Measurements from ENCODE around the gene SNX30.

The SNX30 gene

GRCh38 chr9:112894699-112895098 lies 144.1 kb downstream of the SNX30 start:
- Histone ChIP-seq H3K36me3 (ENCODE audit: control insufficient read depth, insufficient read depth, low read length) (no peaks in the 10 kb centered on the region), H3K4me3 (ENCODE audit: low read depth, low read length) (no peak overlapping the region), H3K9me3 (ENCODE audit: control insufficient read depth, low read length) (no peaks in the 10 kb centered on the region), H3K79me2 (no peaks in the 10 kb centered on the region), H3K27me3 (ENCODE audit: control insufficient read depth, insufficient read depth, low read length) (no peaks in the 10 kb centered on the region), H2AFZ (no peak overlapping the region), H3K27ac (no peak overlapping the region), H3K9ac (no peak overlapping the region), H3K4me1 (no peaks in the 10 kb centered on the region), H3K4me2 (ENCODE audit: low read length) (no peak overlapping the region)
- no peak for TF ChIP-seq CTCF (IDR thresholded peaks at IDR 0.05)

- no peaks in the 10 kb centered on the region for H3K9me3 ChIP-seq (ENCODE audit: control insufficient read depth, low read length)
- TF ChIP-seq CTCF (IDR thresholded peaks at IDR 0.05) = no peak
- no peak overlapping the region for H3K4me2 ChIP-seq (ENCODE audit: low read length)
- H3K27me3 ChIP-seq (ENCODE audit: control insufficient read depth, insufficient read depth, low read length) = no peaks in the 10 kb centered on the region
- H3K9ac ChIP-seq = no peak overlapping the region
- H3K4me1 ChIP-seq = no peaks in the 10 kb centered on the region
- no peaks in the 10 kb centered on the region for H3K79me2 ChIP-seq
- no peaks in the 10 kb centered on the region for H3K36me3 ChIP-seq (ENCODE audit: control insufficient read depth, insufficient read depth, low read length)
- H3K27ac ChIP-seq = no peak overlapping the region
- H2AFZ ChIP-seq = no peak overlapping the region
- no peak overlapping the region for H3K4me3 ChIP-seq (ENCODE audit: low read depth, low read length)
These were observed 145.6 kb downstream of the SNX30 start for GRCh38 chr9:112896131-112896530.

GRCh38 chr9:112898872-112899311 lies 148.3 kb downstream of the SNX30 start:
- H3K9me3 ChIP-seq (ENCODE audit: control insufficient read depth, low read length) = no peaks in the 10 kb centered on the region
- no peak for TF ChIP-seq CTCF (IDR thresholded peaks at IDR 0.05)
- H3K79me2 ChIP-seq = no peaks in the 10 kb centered on the region
- H2AFZ ChIP-seq = no peak overlapping the region
- H3K4me3 ChIP-seq (ENCODE audit: low read depth, low read length) = no peak overlapping the region
- H3K27ac ChIP-seq = no peak overlapping the region
- H3K4me2 ChIP-seq (ENCODE audit: low read length) = no peak overlapping the region
- no peaks in the 10 kb centered on the region for H3K4me1 ChIP-seq
- no peaks in the 10 kb centered on the region for H3K27me3 ChIP-seq (ENCODE audit: control insufficient read depth, insufficient read depth, low read length)
- no peak overlapping the region for H3K9ac ChIP-seq
- H3K36me3 ChIP-seq (ENCODE audit: control insufficient read depth, insufficient read depth, low read length) = no peaks in the 10 kb centered on the region

GRCh38 chr9:112900488-112900887 lies 149.9 kb downstream of the SNX30 start:
- Histone ChIP-seq H2AFZ (no peak overlapping the region), H3K4me2 (ENCODE audit: low read length) (no peak overlapping the region), H3K9me3 (ENCODE audit: control insufficient read depth, low read length) (no peaks in the 10 kb centered on the region), H3K9ac (no peak overlapping the region), H3K79me2 (no peaks in the 10 kb centered on the region), H3K4me3 (ENCODE audit: low read depth, low read length) (no peak overlapping the region), H3K27ac (no peak overlapping the region), H3K36me3 (ENCODE audit: control insufficient read depth, insufficient read depth, low read length) (no peaks in the 10 kb centered on the region), H3K27me3 (ENCODE audit: control insufficient read depth, insufficient read depth, low read length) (no peaks in the 10 kb centered on the region), H3K4me1 (no peaks in the 10 kb centered on the region)
- TF ChIP-seq CTCF (IDR thresholded peaks at IDR 0.05) = no peak

- no peak overlapping the region for H3K4me2 ChIP-seq (ENCODE audit: low read length)
- no peaks in the 10 kb centered on the region for H3K4me1 ChIP-seq
- no peak overlapping the region for H3K9ac ChIP-seq
- no peak overlapping the region for H3K27ac ChIP-seq
- H3K4me3 ChIP-seq (ENCODE audit: low read depth, low read length) = no peak overlapping the region
- H3K27me3 ChIP-seq (ENCODE audit: control insufficient read depth, insufficient read depth, low read length) = no peaks in the 10 kb centered on the region
- H3K9me3 ChIP-seq (ENCODE audit: control insufficient read depth, low read length) = no peaks in the 10 kb centered on the region
- H3K36me3 ChIP-seq (ENCODE audit: control insufficient read depth, insufficient read depth, low read length) = no peaks in the 10 kb centered on the region
- TF ChIP-seq CTCF (IDR thresholded peaks at IDR 0.05) = no peak
- no peaks in the 10 kb centered on the region for H3K79me2 ChIP-seq
- H2AFZ ChIP-seq = no peak overlapping the region
These were observed 150.3 kb downstream of the SNX30 start for GRCh38 chr9:112900901-112901300.
